ENCODE measurements around the gene NIF3L1.

- TF ChIP-seq ARNTL (CRISPR knock-in tag; IDR thresholded peaks at IDR 0.05; ENCODE audit: borderline replicate concordance, low read depth) (no peak), RARB (CRISPR knock-in tag; IDR thresholded peaks at IDR 0.05) (no peak), SNAI2 (CRISPR knock-in tag; IDR thresholded peaks at IDR 0.05) (no peak), CREB5 (CRISPR knock-in tag; IDR thresholded peaks at IDR 0.05; ENCODE audit: low read depth) (no peak), ZNF565 (CRISPR knock-in tag; conservative IDR thresholded peaks at IDR 0.05; ENCODE audit: low read depth) (no peak), BACH2 (CRISPR knock-in tag; IDR thresholded peaks at IDR 0.05; ENCODE audit: borderline replicate concordance) (no peak), ZFP3 (CRISPR knock-in tag; IDR thresholded peaks at IDR 0.05) (no peak), ZFP30 (CRISPR knock-in tag; IDR thresholded peaks at IDR 0.05) (no peak), ZC3H10 (CRISPR knock-in tag; IDR thresholded peaks at IDR 0.05) (no peak)
- TF ChIP-seq, protein P1, sequence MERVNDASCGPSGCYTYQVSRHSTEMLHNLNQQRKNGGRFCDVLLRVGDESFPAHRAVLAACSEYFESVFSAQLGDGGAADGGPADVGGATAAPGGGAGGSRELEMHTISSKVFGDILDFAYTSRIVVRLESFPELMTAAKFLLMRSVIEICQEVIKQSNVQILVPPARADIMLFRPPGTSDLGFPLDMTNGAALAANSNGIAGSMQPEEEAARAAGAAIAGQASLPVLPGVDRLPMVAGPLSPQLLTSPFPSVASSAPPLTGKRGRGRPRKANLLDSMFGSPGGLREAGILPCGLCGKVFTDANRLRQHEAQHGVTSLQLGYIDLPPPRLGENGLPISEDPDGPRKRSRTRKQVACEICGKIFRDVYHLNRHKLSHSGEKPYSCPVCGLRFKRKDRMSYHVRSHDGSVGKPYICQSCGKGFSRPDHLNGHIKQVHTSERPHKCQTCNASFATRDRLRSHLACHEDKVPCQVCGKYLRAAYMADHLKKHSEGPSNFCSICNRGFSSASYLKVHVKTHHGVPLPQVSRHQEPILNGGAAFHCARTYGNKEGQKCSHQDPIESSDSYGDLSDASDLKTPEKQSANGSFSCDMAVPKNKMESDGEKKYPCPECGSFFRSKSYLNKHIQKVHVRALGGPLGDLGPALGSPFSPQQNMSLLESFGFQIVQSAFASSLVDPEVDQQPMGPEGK (CRISPR knock-in tag; IDR thresholded peaks at IDR 0.05; ENCODE audit: borderline replicate concordance), result no peak
Measured at GRCh38 chr2:200929334-200930249, 40.4 kb downstream of the NIF3L1 start.

All from SK-N-SH treated with all-trans-retinoic acid at 6 μM for 48 hours (cell line).